HepG2 (cell line): ENCODE data around the gene CLPX. TPM values are rescaled to one million over a fixed set of nuclear protein-coding genes. Genes with fewer than 3 reads are reported as not detected.

ENCODE experiments used
- ATAC-seq: fragments of 200-7000 bp; cut with Tn5 transposase; 3 replicates; pipeline ENCODE4 v1.9.1; 2020; ENCODE audit warnings: mild to moderate bottlenecking, moderate library complexity
- BruUV-seq: library from RNA; stranded (reverse); fragments of 400-500 nt; replicated peaks from 2 replicates; lab custom pipeline; 2021; lab: Mats Ljungman, UMichigan
- CTCF ChIA-PET: fragments of 300-600 bp; formaldehyde crosslinking; extraction: SDS; loops from one replicate; lab custom pipeline; 2021; ENCODE audit warnings: low total read pairs, inconsistent platforms, low intra/inter-chr PET ratio; lab: Yijun Ruan, JAX
- POLR2A ChIA-PET: fragments of 350-600 bp; sonication (Branson Sonifier 250); formaldehyde crosslinking; loops from one replicate; lab custom pipeline; 2020; ENCODE audit warnings: antibody characterized with exemption, inconsistent platforms; lab: Yijun Ruan, JAX
- DNase-seq: peaks from one replicate; pipeline ENCODE4 v3.0.0-alpha.2; 2015; ENCODE audit warnings: low spot score
- FAIRE-seq: peaks from 3 replicates; lab custom pipeline; 2011; peaks lifted over from hg19 to GRCh38; lab: Jason Lieb, UNC
- H2AFZ ChIP-seq: one replicate; pipeline ENCODE4 v1.6.1; 2011; ENCODE audit warnings: low read length, inconsistent platforms
- H3K27ac ChIP-seq: fragments of 300-600 bp; 3 replicates; pipeline ENCODE4 v1.8.0; 2011; ENCODE audit warnings: mixed run types, mild to moderate bottlenecking, mixed read lengths, low read length, inconsistent platforms; ENCODE audit not compliant: insufficient read depth; ENCODE audit errors: extremely low read length
- H3K27me3 ChIP-seq, 2 experiments: fragments of 200-600 bp in 1 of 2; 2 replicates in 1 of 2; 3 replicates in 1 of 2; pipeline versions ENCODE4 v1.6.0 to v1.8.0; 2011; ENCODE audit warnings: low read length in 2 of 2, mild to moderate bottlenecking in 2 of 2, moderate library complexity in 2 of 2, inconsistent platforms in 1 of 2; ENCODE audit not compliant: insufficient read depth in 2 of 2, control insufficient read depth in 1 of 2
- H3K36me3 ChIP-seq, 2 experiments: fragments of 200-600 bp in 1 of 2; replicated peaks in 1 of 2; 2 replicates in 1 of 2; 3 replicates in 1 of 2; pipeline versions ENCODE4 v1.5.1 to v1.8.0; 2011; ENCODE audit warnings: low read length in 2 of 2, inconsistent platforms in 1 of 2; ENCODE audit not compliant: insufficient read depth in 2 of 2, control insufficient read depth in 1 of 2
- H3K4me1 ChIP-seq: 2 replicates; pipeline ENCODE4 v1.5.1; 2012; ENCODE audit warnings: low read length, inconsistent platforms; ENCODE audit not compliant: insufficient read depth
- H3K4me2 ChIP-seq: 2 replicates; pipeline ENCODE4 v1.6.0; 2011; ENCODE audit warnings: low read depth, low read length, inconsistent platforms
- H3K4me3 ChIP-seq, 3 experiments: fragments of 200-600 bp in 1 of 3; sonication (generic), shearing (Covaris generic) in 1 of 3; replicated peaks in 1 of 3; 2 replicates each; pipeline ENCODE4 v1.5.1; 2011 to 2016; ENCODE audit warnings: low read length in 3 of 3, inconsistent platforms in 2 of 3, low read depth in 2 of 3, mild to moderate bottlenecking in 2 of 3, control low read depth in 1 of 3, mixed read lengths in 1 of 3; ENCODE audit not compliant: insufficient read depth in 1 of 3
- H3K79me2 ChIP-seq: one replicate; pipeline ENCODE4 v1.6.1; 2011; ENCODE audit warnings: low read length, inconsistent platforms; ENCODE audit not compliant: insufficient read depth
- H3K9ac ChIP-seq: 2 replicates; pipeline ENCODE4 v1.6.0; 2011; ENCODE audit warnings: mild to moderate bottlenecking, low read depth, low read length, inconsistent platforms; ENCODE audit not compliant: insufficient read depth
- H3K9me3 ChIP-seq: 2 replicates; pipeline ENCODE4 v1.5.1; 2012; ENCODE audit warnings: mild to moderate bottlenecking, low read length
- H4K20me1 ChIP-seq: 2 replicates; pipeline ENCODE4 v1.6.0; 2011; ENCODE audit warnings: inconsistent platforms, mild to moderate bottlenecking, low read length, moderate library complexity; ENCODE audit not compliant: insufficient read depth
- HOXA9 ChIP-seq: sonication (generic); formaldehyde crosslinking; IDR thresholded peaks from 2 replicates; pipeline ENCODE4 v1.8.1; 2022; ENCODE audit warnings: missing genetic modification reagents, mild to moderate bottlenecking, moderate library complexity, borderline replicate concordance
- TOE1 ChIP-seq: sonication (generic); formaldehyde crosslinking; IDR thresholded peaks from 2 replicates; pipeline ENCODE4 v1.4.0; 2020; ENCODE audit warnings: mild to moderate bottlenecking, missing genetic modification reagents
- UBTF ChIP-seq: sonication (generic); formaldehyde crosslinking; IDR thresholded peaks from 2 replicates; pipeline ENCODE4 v1.4.0; 2020; ENCODE audit warnings: mild to moderate bottlenecking, missing genetic modification reagents
- YEATS4 ChIP-seq: sonication (generic); formaldehyde crosslinking; IDR thresholded peaks from 2 replicates; pipeline ENCODE4 v1.4.0; 2020; ENCODE audit warnings: missing genetic modification reagents, borderline replicate concordance
- ZFP36L2 ChIP-seq: sonication (generic); formaldehyde crosslinking; IDR thresholded peaks from 2 replicates; pipeline ENCODE4 v1.4.0; 2020; ENCODE audit warnings: missing genetic modification reagents
- ZNF747 ChIP-seq: sonication (generic); formaldehyde crosslinking; IDR thresholded peaks from 2 replicates; pipeline ENCODE4 v1.8.1; 2023; ENCODE audit warnings: missing genetic modification reagents, mild to moderate bottlenecking, borderline replicate concordance
- WGBS: methylation state at CpG from one replicate; pipeline ENCODE4 v1.1.6; 2017; ENCODE audit warnings: low lambda C conversion rate; 5-methylcytosine and 5-hydroxymethylcytosine counted together
- in situ Hi-C: cut with HindIII; loops from 2 replicates; pipeline ENCODE4 v1.10.0; 2017; ENCODE audit warnings: low pct_unique_long_range_greater_than_20kb; ENCODE audit not compliant: extremely low pct_ligation_motif_present
- intact Hi-C: fragments of 100-400 bp; cut with micrococcal nuclease; formaldehyde crosslinking; loops from one replicate; pipeline ENCODE4 v1.10.0; 2022; ENCODE audit not compliant: unreplicated experiment
- polyA plus RNA-seq, 8 experiments: library from polyadenylated mRNA; depleted of rRNA in 3 of 8; stranded (reverse) in 7 of 8; unstranded in 1 of 8; fragments of >200 nt; fragmentation: Illumina TruSeq in 4 of 8; extraction: Trizol in 4 of 8; gene quantifications; 2 replicates each; pipeline versions ENCODE4 v1.2.1 to v1.2.3, GENCODE V29; 2011 to 2016; ENCODE audit warnings: low read depth in 4 of 8, missing spikeins in 1 of 8, mixed read lengths in 1 of 8; ENCODE audit not compliant: insufficient read depth in 1 of 8
- total RNA-seq, 5 experiments: library from RNA; depleted of rRNA; stranded (reverse); fragments of >200 nt; fragmentation: Illumina TruSeq; extraction: Trizol; gene quantifications; 2 replicates each; pipeline ENCODE4 v1.2.3, GENCODE V29; 2016; ENCODE audit warnings: low read depth in 1 of 5
- TF ChIP-seq, protein P1 (sequence below): sonication (generic); formaldehyde crosslinking; conservative IDR thresholded peaks from 2 replicates; pipeline ENCODE4 v1.4.0; 2020; ENCODE audit warnings: missing genetic modification reagents
- TF ChIP-seq, protein P2 (sequence below): sonication (generic); formaldehyde crosslinking; IDR thresholded peaks from 2 replicates; pipeline ENCODE4 v1.8.0; 2022; ENCODE audit warnings: mild to moderate bottlenecking, missing genetic modification reagents; ENCODE audit not compliant: insufficient replicate concordance

Gene CLPX
- total and polyA plus RNA-seq, 2 of the 13 experiments (the other 11 are each of a cell fraction or from before 2014, with no cell fraction given), result 33.9 to 61.3 TPM

GRCh38 chr15:65206750-65207149 lies 21.6 kb upstream of the CLPX start (continued):
- TF ChIP-seq UBTF (CRISPR knock-in tag) (no peak), YEATS4 (no peak), ZNF747 (no peak), HOXA9 (CRISPR knock-in tag) (no peak)
- TF ChIP-seq, all 625 proteins: peak for 0

DNA sequence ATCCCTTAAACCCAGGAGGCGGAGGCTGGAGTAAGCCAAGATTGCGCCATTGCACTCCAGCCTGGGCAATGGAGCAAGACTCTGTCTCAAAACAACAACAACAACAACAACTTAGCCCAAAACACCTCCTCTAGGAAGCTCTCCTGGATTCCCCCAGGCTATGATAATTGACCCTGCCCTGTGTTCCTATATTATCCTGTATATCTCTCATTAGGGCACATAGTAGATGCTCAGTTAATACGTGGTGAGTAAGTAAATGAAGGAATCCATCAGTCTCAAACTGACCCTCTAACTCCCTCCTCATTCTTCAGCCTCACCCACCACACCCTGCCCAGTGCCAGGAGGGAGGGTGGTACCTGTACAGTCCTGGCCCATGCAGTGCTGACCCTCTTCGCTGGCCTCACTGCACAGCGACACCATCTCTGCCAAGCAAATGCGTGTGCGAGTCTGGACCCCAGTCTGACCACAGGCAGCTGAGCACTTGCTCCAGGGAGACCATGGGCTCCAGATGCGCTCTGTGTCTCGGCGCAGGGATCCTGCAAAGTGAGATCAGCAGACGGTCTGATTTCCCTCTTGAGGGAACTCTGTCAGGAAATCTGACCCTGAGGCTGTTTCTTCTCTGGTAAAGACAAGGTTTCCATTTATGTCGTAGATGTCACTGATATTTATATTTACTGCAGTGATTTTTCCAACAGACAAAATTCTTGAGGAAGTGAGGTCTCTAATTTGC lies 20.0 kb upstream of the CLPX start:
- Histone ChIP-seq H3K27ac (no peak overlapping the region), H2AFZ (no peak overlapping the region), H3K4me1 (no peaks in the 10 kb centered on the region), H3K4me3 (no peak overlapping the region), H3K9me3 (no peaks in the 10 kb centered on the region), H3K27me3 (peaks cover 2 to 40% of the 10 kb centered on the region in 2 experiments; a peak in 3 of 5 replicates), H3K36me3 (no peaks in the 10 kb centered on the region), H3K9ac (no peak overlapping the region), H4K20me1 (no peaks in the 10 kb centered on the region), H3K79me2 (no peaks in the 10 kb centered on the region), H3K4me2 (no peak overlapping the region)
- POLR2A ChIA-PET, result no interaction called here
- no peak for DNase-seq
- WGBS, result 75% methylated on average over 8 of the region's 12 CpGs
- no peak for ATAC-seq
- TF ChIP-seq, protein P1, sequence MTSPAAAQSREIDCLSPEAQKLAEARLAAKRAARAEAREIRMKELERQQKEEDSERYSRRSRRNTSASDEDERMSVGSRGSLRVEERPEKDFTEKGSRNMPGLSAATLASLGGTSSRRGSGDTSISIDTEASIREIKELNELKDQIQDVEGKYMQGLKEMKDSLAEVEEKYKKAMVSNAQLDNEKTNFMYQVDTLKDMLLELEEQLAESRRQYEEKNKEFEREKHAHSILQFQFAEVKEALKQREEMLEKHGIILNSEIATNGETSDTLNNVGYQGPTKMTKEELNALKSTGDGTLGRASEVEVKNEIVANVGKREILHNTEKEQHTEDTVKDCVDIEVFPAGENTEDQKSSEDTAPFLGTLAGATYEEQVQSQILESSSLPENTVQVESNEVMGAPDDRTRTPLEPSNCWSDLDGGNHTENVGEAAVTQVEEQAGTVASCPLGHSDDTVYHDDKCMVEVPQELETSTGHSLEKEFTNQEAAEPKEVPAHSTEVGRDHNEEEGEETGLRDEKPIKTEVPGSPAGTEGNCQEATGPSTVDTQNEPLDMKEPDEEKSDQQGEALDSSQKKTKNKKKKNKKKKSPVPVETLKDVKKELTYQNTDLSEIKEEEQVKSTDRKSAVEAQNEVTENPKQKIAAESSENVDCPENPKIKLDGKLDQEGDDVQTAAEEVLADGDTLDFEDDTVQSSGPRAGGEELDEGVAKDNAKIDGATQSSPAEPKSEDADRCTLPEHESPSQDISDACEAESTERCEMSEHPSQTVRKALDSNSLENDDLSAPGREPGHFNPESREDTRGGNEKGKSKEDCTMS (CRISPR knock-in tag), result no peak
- TF ChIP-seq ZFP36L2 (CRISPR knock-in tag) (no peak), TOE1 (CRISPR knock-in tag) (no peak)
- TF ChIP-seq, protein P2, sequence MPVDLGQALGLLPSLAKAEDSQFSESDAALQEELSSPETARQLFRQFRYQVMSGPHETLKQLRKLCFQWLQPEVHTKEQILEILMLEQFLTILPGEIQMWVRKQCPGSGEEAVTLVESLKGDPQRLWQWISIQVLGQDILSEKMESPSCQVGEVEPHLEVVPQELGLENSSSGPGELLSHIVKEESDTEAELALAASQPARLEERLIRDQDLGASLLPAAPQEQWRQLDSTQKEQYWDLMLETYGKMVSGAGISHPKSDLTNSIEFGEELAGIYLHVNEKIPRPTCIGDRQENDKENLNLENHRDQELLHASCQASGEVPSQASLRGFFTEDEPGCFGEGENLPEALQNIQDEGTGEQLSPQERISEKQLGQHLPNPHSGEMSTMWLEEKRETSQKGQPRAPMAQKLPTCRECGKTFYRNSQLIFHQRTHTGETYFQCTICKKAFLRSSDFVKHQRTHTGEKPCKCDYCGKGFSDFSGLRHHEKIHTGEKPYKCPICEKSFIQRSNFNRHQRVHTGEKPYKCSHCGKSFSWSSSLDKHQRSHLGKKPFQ (CRISPR knock-in tag), result no peak
- intact Hi-C loops, result no loop called here
- no peak for FAIRE-seq
- BruUV-seq, result no TSS peak
- in situ Hi-C loops, result no loop called here
- CTCF ChIA-PET, result no interaction called here
